ENCODE results near the gene GPN2. TPM values are rescaled to one million over a fixed set of nuclear protein-coding genes. Genes with fewer than 3 reads are reported as not detected.

Gene GPN2
- total RNA-seq, result 40.7 and 43.5 TPM in 2 replicates
- 18.6 TPM for total RNA-seq (2013)
- polyA plus RNA-seq, result 12.6 and 15.2 TPM in 2 replicates
- 31.0 and 38.6 TPM in 2 replicates for polyA minus RNA-seq

DNA sequence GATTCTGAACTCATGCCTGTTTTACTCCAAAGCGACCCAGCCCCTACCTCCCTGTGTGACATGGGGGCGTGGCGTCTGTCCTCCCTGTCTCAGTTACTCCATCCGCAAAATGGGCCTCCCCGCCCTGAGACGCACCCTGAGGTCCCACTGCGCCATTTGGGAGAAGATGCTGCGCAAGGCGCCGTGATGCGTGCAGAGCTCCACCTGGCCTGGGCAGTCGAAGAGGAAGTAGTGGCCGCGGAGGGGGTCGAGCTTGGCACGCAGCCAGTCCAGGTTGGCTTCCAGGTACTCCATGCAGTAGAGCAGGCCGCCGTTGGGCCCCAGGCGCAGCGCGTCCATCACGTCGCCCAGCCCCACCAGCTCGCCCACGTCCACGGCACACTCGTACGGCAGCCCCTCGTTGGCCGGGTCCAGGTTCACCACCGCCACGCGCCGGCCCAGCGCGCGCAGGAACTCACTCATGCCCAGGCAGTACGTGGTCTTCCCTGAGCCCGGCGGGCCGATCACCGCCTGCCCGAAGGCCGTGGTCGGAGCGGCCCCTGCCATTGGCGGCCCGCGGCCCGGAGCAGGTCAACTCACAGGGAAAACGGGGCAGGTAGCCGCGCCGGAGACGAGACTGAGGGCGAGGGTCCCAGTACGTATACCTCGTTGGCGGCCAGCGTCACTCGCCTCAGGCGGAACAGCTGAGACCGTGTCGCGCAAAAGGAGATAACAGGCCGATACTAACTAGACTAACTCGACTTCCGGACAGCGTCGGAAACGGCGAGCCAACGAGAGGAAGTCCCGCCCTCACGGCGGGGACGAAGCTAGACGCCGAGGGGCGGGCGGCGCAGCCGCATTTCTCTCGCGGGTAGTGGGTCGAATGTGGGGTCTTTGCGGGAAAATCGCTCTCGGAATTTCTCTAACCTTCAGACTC is at the start of gene GPN2:
TSS of gene GPN2 (minus strand) at position 733 of the 916 bp plus-strand sequence. CDS start at position 546, 187 bp downstream.
- peaks cover 14 to 52% of the 10 kb centered on the region in 2 experiments for H3K36me3 ChIP-seq (replicated peaks in 1 of 2; ENCODE audit: control extremely low read depth in 1 of 2, control insufficient read depth in 1 of 2, extremely low read depth in 1 of 2, insufficient read depth in 2 of 2, low read length in 1 of 2)
- H3K4me2 ChIP-seq (replicated peaks; ENCODE audit: low read depth, low read length, poor library complexity, severe bottlenecking), result peak within 1 kb of the TSS; percentile 94
- H3K4me3 ChIP-seq (ENCODE audit: control extremely low read depth in 1 of 5, extremely low read depth in 1 of 5, insufficient read depth in 1 of 5, low read depth in 2 of 5, low read length in 4 of 5), result peak within 1 kb of the TSS; percentile 73 to 94 (median 89)
- 1% methylated on average over 82 of the region's 89 CpGs for WGBS (ENCODE audit: insufficient coverage)
- ChIA-PET POLR2A (interaction anchor here (0.5 to 3.3 kb wide), 8 partner anchors 11 to 291 kb away, joined by 3 to 26 read pairs (median 4); partner anchors contain the start of genes GPATCH3 and SFN), CTCF (interaction anchor here (0.5 to 2.8 kb wide), 18 partner anchors 8 to 420 kb away, joined by 3 to 14 read pairs (median 4); partner anchors contain the start of gene GPATCH3)
- peak within 1 kb of the TSS; percentile 87 for H3K9ac ChIP-seq (ENCODE audit: low read length)
- peak within 1 kb of the TSS; percentile 61 to 94 for H3K27ac ChIP-seq (ENCODE audit: low read length in 2 of 2)
- Mint-ChIP-seq H3K4me3 (peak within 1 kb of the TSS; percentile 96), H3K4me1 (peaks cover 35% of the 10 kb centered on the region), H3K27me3 (no peaks in the 10 kb centered on the region), H3K27ac (peak within 1 kb of the TSS; percentile 95), H3K9me3 (ENCODE audit: insufficient read depth) (no peaks in the 10 kb centered on the region)
- DNase-seq (peak; percentile 88), ATAC-seq (ENCODE audit: low read depth) (peak; percentile 92)
- peaks cover 29% of the 10 kb centered on the region for H4K20me1 ChIP-seq (ENCODE audit: control insufficient read depth, insufficient read depth, low read length, poor library complexity, severe bottlenecking)
- TF ChIP-seq, protein P1, sequence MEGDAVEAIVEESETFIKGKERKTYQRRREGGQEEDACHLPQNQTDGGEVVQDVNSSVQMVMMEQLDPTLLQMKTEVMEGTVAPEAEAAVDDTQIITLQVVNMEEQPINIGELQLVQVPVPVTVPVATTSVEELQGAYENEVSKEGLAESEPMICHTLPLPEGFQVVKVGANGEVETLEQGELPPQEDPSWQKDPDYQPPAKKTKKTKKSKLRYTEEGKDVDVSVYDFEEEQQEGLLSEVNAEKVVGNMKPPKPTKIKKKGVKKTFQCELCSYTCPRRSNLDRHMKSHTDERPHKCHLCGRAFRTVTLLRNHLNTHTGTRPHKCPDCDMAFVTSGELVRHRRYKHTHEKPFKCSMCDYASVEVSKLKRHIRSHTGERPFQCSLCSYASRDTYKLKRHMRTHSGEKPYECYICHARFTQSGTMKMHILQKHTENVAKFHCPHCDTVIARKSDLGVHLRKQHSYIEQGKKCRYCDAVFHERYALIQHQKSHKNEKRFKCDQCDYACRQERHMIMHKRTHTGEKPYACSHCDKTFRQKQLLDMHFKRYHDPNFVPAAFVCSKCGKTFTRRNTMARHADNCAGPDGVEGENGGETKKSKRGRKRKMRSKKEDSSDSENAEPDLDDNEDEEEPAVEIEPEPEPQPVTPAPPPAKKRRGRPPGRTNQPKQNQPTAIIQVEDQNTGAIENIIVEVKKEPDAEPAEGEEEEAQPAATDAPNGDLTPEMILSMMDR (IDR thresholded peaks at IDR 0.05), result no peak
- TF ChIP-seq EZH2 (IDR thresholded peaks at IDR 0.05; ENCODE audit: borderline replicate concordance, insufficient read depth, low read depth, low read length, poor library complexity, severe bottlenecking), result no peak
- H3K27me3 ChIP-seq (replicated peaks in 1 of 4; ENCODE audit: control extremely low read depth in 1 of 4, control insufficient read depth in 3 of 4, insufficient read depth in 4 of 4, low read length in 3 of 4), result no peaks in the 10 kb centered on the region
- intact Hi-C loops (cut with micrococcal nuclease), result loop anchor here (1.0 kb wide), 3 partner anchors 10 to 31 kb away; partner anchors contain the start of genes GPATCH3 and NUDC
- peaks cover 0 to 3% (median 0%) of the 10 kb centered on the region in 3 donors for H3K9me3 ChIP-seq (ENCODE audit: control extremely low read depth in 1 of 3, control insufficient read depth in 2 of 3, insufficient read depth in 1 of 3, low read length in 2 of 3)
- H3K79me2 ChIP-seq (ENCODE audit: control insufficient read depth, insufficient read depth, low read length), result peaks cover 34% of the 10 kb centered on the region
- peak within 1 kb of the TSS; percentile 91 for H2AFZ ChIP-seq (ENCODE audit: insufficient read depth, low read depth, low read length, poor library complexity, severe bottlenecking)
- peaks cover 15 to 21% of the 10 kb centered on the region in 2 donors for H3K4me1 ChIP-seq (ENCODE audit: control insufficient read depth in 2 of 2, insufficient read depth in 2 of 2, low read length in 2 of 2)

Measured in B cell (primary cell).